Heart left ventricle (tissue), 13 donors: ENCODE results near the gene NPR3.

Source experiments
- CTCF ChIP-seq, 12 donors: fragments of 200-600 bp; sonication (generic) in 4 of 12; IDR thresholded peaks; one replicate each; pipeline versions ENCODE4 v1.5.0 to v1.8.0; 2018 to 2022; ENCODE audit warnings: antibody characterized with exemption in 12 of 12, mild to moderate bottlenecking in 5 of 12
- POLR2A ChIP-seq, 2 donors: fragments of 450-650 bp; IDR thresholded peaks; one replicate each; pipeline ENCODE4 v1.6.1; 2017; ENCODE audit warnings: antibody characterized with exemption in 2 of 2, mild to moderate bottlenecking in 2 of 2, moderate library complexity in 2 of 2
- donor health status: ischemic (EF 13 %, LVEDD 7.1; RV severe dilation, severe dysfunction).
- donor health status: DM: no; HTN: yes; CAD: no.
- donor health status: DM: no; HTN: no; CAD: no.
- donor health status: ischemic (EF 25% LVEDD 6.9; RV normal size, moderate dysfunction).
- donor health status: ischemic (EF 25% LVEDD 5.7; RV mildly dilated, moderate dysfunction).
- donor health status: ischemic (EF 35%, LVEDD 5.7; RV mildly dilated, moderate dysfunction).
- donor health status: nonischemic (EF 11% LVEDD 7.7; RV severe dilation, severe dysfunction).
- donor health status: DM: yes; HTN: yes; CAD: no.
- donor health status: PGD.
- donor health status: ischemic (EF 29% LVEDD 5.4; RV normal size, mild dysfunction).
- donor health status: nonischemic (EF 23%, LVEDD 6.1; RV moderate dilation, normal function).

GRCh38 chr5:32740651-32741050, 29.5 kb downstream of the NPR3 start:
- TF ChIP-seq CTCF (IDR thresholded peaks at IDR 0.05) (no peak), POLR2A (IDR thresholded peaks at IDR 0.05) (no peak)
